ENCODE data around the gene FCAR. TPM values are rescaled to one million over a fixed set of nuclear protein-coding genes. Genes with fewer than 3 reads are reported as not detected.
"Not testable (repeated sequence)": the region's sequence is repeated elsewhere in the genome, so short reads cannot be mapped to it uniquely, and the experiment has no call there.

FCAR gene
- polyA plus RNA-seq (2011; rRNA removed) (not detected in 2 replicates), polyA plus RNA-seq (2017; fragmentation: RNase III; extraction: RNeasy Plus Mini Kit Qiagen cat#74134 plus additional on column Dnase treatment) (not detected in 3 replicates), polyA minus RNA-seq (2011; rRNA and poly(A)+ RNA removed) (not detected in 2 replicates)
- not detected in 2 replicates for polyA plus RNA-seq (2012; cell fraction: cytosol; rRNA removed)
- polyA plus RNA-seq (2012; cell fraction: nucleus; rRNA removed): not detected in 2 replicates

DNA sequence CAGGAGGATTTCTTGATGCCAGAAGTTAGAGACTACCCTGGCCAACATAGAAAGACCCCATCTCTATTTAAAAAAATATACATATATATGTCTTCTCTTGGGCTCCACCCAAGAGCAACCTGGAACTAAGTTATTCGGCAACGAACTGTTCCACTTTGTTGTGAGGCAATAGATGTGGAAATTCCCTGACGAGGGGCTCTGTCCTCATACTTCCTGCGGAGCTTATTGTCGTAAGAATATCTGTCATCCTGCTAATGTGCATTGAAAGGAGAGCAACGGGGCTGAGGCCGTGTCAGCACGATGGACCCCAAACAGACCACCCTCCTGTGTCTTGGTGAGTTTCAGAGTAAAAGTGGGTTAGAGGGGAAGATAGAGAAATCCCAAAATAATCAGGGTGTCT is at the start of gene FCAR:
Gene FCAR, plus strand, starts transcription at position 246 of the 400 bp plus-strand sequence. Its CDS starts 55 bp downstream, at position 301.
- H3K4me2 ChIP-seq: no peak within 1 kb of the TSS
- ATAC-seq (no peak), DNase-seq (ENCODE audit: low read depth in 1 of 2, low spot score in 1 of 2) (no peak), FAIRE-seq (no peak)
- 22% methylated on average over 8 of the region's 8 CpGs for WGBS (ENCODE audit: missing lambda C conversion rate)
- no peak within 1 kb of the TSS for H3K4me3 ChIP-seq
- ChIA-PET POLR2A (no interaction called here), CTCF (interaction anchor here (1.2 to 3.3 kb wide), 2 partner anchors 8 to 15 kb away, joined by 3 to 15 read pairs; no protein-coding TSS in a partner anchor)
- no peak within 1 kb of the TSS for H3K27ac ChIP-seq
- peaks cover 5% of the 10 kb centered on the region; the same call in 2 of the 3 replicates for H3K9me3 ChIP-seq
- H3K4me1 ChIP-seq: no peaks in the 10 kb centered on the region
- TF ChIP-seq, protein P1, sequence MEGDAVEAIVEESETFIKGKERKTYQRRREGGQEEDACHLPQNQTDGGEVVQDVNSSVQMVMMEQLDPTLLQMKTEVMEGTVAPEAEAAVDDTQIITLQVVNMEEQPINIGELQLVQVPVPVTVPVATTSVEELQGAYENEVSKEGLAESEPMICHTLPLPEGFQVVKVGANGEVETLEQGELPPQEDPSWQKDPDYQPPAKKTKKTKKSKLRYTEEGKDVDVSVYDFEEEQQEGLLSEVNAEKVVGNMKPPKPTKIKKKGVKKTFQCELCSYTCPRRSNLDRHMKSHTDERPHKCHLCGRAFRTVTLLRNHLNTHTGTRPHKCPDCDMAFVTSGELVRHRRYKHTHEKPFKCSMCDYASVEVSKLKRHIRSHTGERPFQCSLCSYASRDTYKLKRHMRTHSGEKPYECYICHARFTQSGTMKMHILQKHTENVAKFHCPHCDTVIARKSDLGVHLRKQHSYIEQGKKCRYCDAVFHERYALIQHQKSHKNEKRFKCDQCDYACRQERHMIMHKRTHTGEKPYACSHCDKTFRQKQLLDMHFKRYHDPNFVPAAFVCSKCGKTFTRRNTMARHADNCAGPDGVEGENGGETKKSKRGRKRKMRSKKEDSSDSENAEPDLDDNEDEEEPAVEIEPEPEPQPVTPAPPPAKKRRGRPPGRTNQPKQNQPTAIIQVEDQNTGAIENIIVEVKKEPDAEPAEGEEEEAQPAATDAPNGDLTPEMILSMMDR (IDR thresholded peaks at IDR 0.05): no peak
- no peak for TF ChIP-seq ZNF302 (CRISPR knock-in tag; IDR thresholded peaks at IDR 0.05)
- TF ChIP-seq EP300 (IDR thresholded peaks at IDR 0.05): no peak
- TF ChIP-seq RAD21 (conservative IDR thresholded peaks at IDR 0.05 in 1 of 2, IDR thresholded peaks at IDR 0.05 in 1 of 2): no peak
- no peak for TF ChIP-seq ZC3H11A (IDR thresholded peaks at IDR 0.05)
- TF ChIP-seq MYC (IDR thresholded peaks at IDR 0.05; ENCODE audit: borderline replicate concordance, low read length): no peak
- TF ChIP-seq MAZ (IDR thresholded peaks at IDR 0.05; ENCODE audit: borderline replicate concordance, low read depth, low read length): no peak
- TF ChIP-seq HOXB5 (CRISPR knock-in tag; IDR thresholded peaks at IDR 0.05): no peak
- TF ChIP-seq FOSL2 (IDR thresholded peaks at IDR 0.05): no peak
- TF ChIP-seq FOSL2 (CRISPR knock-in tag; IDR thresholded peaks at IDR 0.05): no peak
- no peak for TF ChIP-seq POLR2A (IDR thresholded peaks at IDR 0.05; ENCODE audit: low read length)
- no peak for TF ChIP-seq MAFK (IDR thresholded peaks at IDR 0.05; ENCODE audit: partially characterized antibody)
- TF ChIP-seq, protein P2, sequence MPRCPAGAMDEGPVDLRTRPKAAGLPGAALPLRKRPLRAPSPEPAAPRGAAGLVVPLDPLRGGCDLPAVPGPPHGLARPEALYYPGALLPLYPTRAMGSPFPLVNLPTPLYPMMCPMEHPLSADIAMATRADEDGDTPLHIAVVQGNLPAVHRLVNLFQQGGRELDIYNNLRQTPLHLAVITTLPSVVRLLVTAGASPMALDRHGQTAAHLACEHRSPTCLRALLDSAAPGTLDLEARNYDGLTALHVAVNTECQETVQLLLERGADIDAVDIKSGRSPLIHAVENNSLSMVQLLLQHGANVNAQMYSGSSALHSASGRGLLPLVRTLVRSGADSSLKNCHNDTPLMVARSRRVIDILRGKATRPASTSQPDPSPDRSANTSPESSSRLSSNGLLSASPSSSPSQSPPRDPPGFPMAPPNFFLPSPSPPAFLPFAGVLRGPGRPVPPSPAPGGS (IDR thresholded peaks at IDR 0.05): no peak
- TF ChIP-seq, protein P3, sequence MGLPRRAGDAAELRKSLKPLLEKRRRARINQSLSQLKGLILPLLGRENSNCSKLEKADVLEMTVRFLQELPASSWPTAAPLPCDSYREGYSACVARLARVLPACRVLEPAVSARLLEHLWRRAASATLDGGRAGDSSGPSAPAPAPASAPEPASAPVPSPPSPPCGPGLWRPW (IDR thresholded peaks at IDR 0.05): no peak
- TF ChIP-seq NPAS2 (CRISPR knock-in tag; IDR thresholded peaks at IDR 0.05; ENCODE audit: borderline replicate concordance): no peak
- TF ChIP-seq FOXS1 (CRISPR knock-in tag; IDR thresholded peaks at IDR 0.05): no peak
- no peak for TF ChIP-seq TFCP2L1 (CRISPR knock-in tag; IDR thresholded peaks at IDR 0.05)
- no peak for TF ChIP-seq BHLHE40 (IDR thresholded peaks at IDR 0.05; ENCODE audit: low read depth, low read length)
- TF ChIP-seq, protein P4, sequence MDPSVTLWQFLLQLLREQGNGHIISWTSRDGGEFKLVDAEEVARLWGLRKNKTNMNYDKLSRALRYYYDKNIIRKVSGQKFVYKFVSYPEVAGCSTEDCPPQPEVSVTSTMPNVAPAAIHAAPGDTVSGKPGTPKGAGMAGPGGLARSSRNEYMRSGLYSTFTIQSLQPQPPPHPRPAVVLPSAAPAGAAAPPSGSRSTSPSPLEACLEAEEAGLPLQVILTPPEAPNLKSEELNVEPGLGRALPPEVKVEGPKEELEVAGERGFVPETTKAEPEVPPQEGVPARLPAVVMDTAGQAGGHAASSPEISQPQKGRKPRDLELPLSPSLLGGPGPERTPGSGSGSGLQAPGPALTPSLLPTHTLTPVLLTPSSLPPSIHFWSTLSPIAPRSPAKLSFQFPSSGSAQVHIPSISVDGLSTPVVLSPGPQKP (IDR thresholded peaks at IDR 0.05; ENCODE audit: low read depth, low read length): no peak
- TF ChIP-seq SREBF2 (IDR thresholded peaks at IDR 0.05): no peak

DNA sequence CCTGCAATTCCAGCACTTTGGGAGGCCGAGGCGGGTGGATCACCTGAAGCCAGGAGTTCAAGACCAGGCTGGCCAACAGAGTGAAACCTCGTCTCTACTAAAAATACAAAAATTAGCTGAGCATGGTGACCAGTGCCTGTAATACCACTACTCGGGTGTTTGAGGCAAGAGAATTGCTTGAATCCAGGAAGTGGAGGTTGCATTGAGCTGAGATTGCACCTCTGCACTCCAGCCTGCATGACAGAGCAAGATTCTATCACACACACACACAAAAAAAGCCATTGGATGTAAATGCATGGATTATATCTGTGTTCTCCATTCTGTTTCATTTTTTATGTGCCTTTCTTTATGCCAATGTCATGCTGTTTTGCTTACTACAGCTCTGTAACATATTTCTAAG is 49.6 kb upstream of the FCAR start:
- H3K4me2 ChIP-seq; H3K9me3 ChIP-seq; H3K4me3 ChIP-seq; POLR2A ChIA-PET; FAIRE-seq; DNase-seq (ENCODE audit: low read depth in 1 of 2, low spot score in 1 of 2); H3K4me1 ChIP-seq; ATAC-seq; H3K27ac ChIP-seq; CTCF ChIA-PET: not testable (repeated sequence)
- WGBS (ENCODE audit: missing lambda C conversion rate): 2% methylated on average over 4 of the region's 4 CpGs

DNA sequence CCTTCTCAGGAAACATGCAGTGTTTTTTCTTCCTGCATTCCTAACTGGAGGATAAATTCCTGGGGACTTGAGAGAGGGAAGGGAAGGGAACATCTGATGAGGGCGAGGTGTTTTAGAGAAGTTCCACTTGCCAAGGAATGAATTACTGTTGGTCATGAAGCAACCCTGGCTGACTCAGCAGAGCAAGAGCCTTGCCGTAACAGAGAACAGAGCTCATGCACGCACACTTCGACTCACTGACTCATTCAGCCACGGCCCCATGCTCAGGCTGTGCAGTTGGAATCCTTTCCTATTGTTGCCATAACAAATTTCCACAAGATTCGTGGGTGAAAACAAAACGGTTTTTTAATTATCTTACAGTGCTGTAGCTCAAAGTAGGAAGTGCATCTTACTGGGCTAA is 48.7 kb upstream of the FCAR start:
- H3K27ac ChIP-seq; H3K4me2 ChIP-seq; H3K4me3 ChIP-seq; POLR2A ChIA-PET; DNase-seq (ENCODE audit: low read depth in 1 of 2, low spot score in 1 of 2); H3K9me3 ChIP-seq; H3K4me1 ChIP-seq; CTCF ChIA-PET; FAIRE-seq; ATAC-seq: not testable (repeated sequence)
- WGBS (ENCODE audit: missing lambda C conversion rate): 1% methylated on average over 7 of the region's 7 CpGs

DNA sequence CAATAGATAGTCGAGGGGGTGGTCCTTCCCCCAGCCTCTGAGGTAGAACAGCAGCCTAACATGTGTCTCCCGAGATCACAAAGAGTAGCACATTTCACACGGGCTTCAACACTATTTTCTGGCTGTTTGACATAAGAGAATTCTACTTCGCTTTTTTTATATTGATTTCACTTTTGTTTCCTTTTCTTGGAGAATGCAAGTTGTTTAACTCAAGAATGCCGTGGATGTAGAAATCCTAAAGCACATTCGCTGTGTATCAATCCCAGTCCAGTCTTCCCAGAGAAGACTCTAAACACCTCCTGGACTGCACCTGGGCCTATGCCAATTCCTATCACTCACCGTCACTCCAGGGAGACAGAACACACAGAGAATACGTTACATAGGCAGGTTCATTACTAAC is 46.0 kb upstream of the FCAR start:
- POLR2A ChIA-PET; H3K4me2 ChIP-seq; H3K4me1 ChIP-seq; CTCF ChIA-PET; DNase-seq (ENCODE audit: low read depth in 1 of 2, low spot score in 1 of 2); FAIRE-seq; ATAC-seq; H3K4me3 ChIP-seq; H3K27ac ChIP-seq; H3K9me3 ChIP-seq: not testable (repeated sequence)
- WGBS (ENCODE audit: missing lambda C conversion rate): 3% methylated on average over 8 of the region's 8 CpGs

DNA sequence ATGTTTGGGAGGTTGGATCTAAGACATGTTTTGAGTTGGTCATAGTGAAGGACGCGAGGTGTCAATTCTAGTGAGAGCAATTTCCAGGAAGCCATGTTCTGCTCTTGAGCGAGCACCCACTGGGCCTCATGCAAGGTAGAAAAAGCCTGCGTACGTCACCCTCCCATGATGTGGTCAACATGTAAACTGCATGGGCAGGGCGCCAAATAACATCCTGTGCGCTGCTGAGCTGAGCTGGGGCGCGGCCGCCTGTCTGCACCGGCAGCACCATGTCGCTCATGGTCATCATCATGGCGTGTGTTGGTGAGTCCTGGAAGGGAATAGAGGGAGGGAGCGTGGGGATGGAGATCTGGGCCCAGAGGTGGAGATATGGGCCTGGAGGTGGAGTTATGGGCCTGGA is 41.5 kb upstream of the FCAR start, which contains the start of gene KIR2DS4:
Gene KIR2DS4, plus strand, starts transcription at position 181 of the 400 bp plus-strand sequence.
- POLR2A ChIA-PET; FAIRE-seq; ATAC-seq; H3K4me1 ChIP-seq; H3K27ac ChIP-seq; H3K4me2 ChIP-seq; H3K9me3 ChIP-seq; CTCF ChIA-PET; H3K4me3 ChIP-seq; DNase-seq (ENCODE audit: low read depth in 1 of 2, low spot score in 1 of 2): not testable (repeated sequence)
- WGBS (ENCODE audit: missing lambda C conversion rate): 74% methylated on average over 13 of the region's 14 CpGs

DNA sequence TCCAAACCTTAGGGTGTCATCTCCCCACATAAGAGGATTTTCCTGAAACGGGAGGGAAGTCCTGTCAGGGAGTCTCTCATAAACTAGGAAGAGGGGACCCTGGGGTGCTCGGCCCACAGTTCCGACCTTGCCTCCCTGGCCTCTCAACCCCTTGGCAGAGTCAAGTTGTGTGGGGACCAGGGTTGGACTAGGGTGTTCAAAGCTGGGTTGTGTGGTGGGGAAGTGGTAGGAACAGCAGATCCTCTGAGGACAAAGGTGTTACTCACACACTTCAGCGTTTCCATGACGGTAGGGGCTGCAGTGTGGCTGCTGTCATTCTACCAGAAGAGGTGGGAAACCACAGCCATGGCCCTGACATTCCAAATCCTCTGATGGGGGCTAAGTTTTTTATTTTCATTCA is 38.9 kb upstream of the FCAR start:
- H3K4me1 ChIP-seq; H3K27ac ChIP-seq; ATAC-seq; H3K9me3 ChIP-seq; FAIRE-seq; DNase-seq (ENCODE audit: low read depth in 1 of 2, low spot score in 1 of 2); H3K4me3 ChIP-seq; CTCF ChIA-PET; POLR2A ChIA-PET; H3K4me2 ChIP-seq: not testable (repeated sequence)
- 19% methylated on average over 5 of the region's 5 CpGs for WGBS (ENCODE audit: missing lambda C conversion rate)

All from A549 (cell line).